GM12878 (cell line): ENCODE measurements around the gene SYNE4. TPM values are rescaled to one million over a fixed set of nuclear protein-coding genes. Genes with fewer than 3 reads are reported as not detected.
A peak's percentile ranks its signal among the peaks of the same experiment; 100 is the strongest.

Experiments
- BCL3 ChIP-seq: IDR thresholded peaks from 2 replicates; pipeline ENCODE4 v1.6.1; 2011; ENCODE audit warnings: borderline replicate concordance, low read depth, mild to moderate bottlenecking, moderate library complexity, low read length; ENCODE audit not compliant: insufficient read depth, poor library complexity, severe bottlenecking
- BCLAF1 ChIP-seq: fragments of 450-650 bp; IDR thresholded peaks from 2 replicates; pipeline ENCODE4 v1.6.1; 2017; ENCODE audit warnings: antibody characterized with exemption, mild to moderate bottlenecking, moderate library complexity
- CUX1 ChIP-seq: IDR thresholded peaks from 2 replicates; pipeline ENCODE4 v1.6.1; 2012; ENCODE audit warnings: improper control_type of control experiment, low read depth, low read length; ENCODE audit not compliant: insufficient replicate concordance
- ELK1 ChIP-seq: IDR thresholded peaks from 2 replicates; pipeline ENCODE4 v1.6.1; 2012; ENCODE audit warnings: low read depth, low read length, improper control_type of control experiment
- HCFC1 ChIP-seq: fragments of 150-350 bp; IDR thresholded peaks from 2 replicates; pipeline ENCODE4 v1.6.1; 2014; ENCODE audit warnings: low read length
- JUND ChIP-seq: IDR thresholded peaks from 2 replicates; pipeline ENCODE4 v1.6.1; 2012; ENCODE audit warnings: low read depth, mild to moderate bottlenecking, low read length, improper control_type of control experiment, moderate library complexity
- NBN ChIP-seq: fragments of 450-650 bp; IDR thresholded peaks from 2 replicates; pipeline ENCODE4 v1.6.1; 2016
- SIN3A ChIP-seq: IDR thresholded peaks from 2 replicates; pipeline ENCODE4 v1.6.1; 2012; ENCODE audit warnings: low read depth, low read length, improper control_type of control experiment
- SPI1 ChIP-seq: IDR thresholded peaks from 2 replicates; pipeline ENCODE4 v1.6.1; 2011; ENCODE audit warnings: low read depth, mild to moderate bottlenecking, low read length, moderate library complexity, borderline replicate concordance; ENCODE audit not compliant: insufficient read depth
- TAF1 ChIP-seq: IDR thresholded peaks from 2 replicates; pipeline ENCODE4 v1.6.1; 2011; ENCODE audit warnings: mild to moderate bottlenecking, low read depth, low read length, borderline replicate concordance
- TCF12 ChIP-seq: IDR thresholded peaks from 2 replicates; pipeline ENCODE4 v1.6.1; 2011; ENCODE audit warnings: low read depth, mild to moderate bottlenecking, low read length
- TCF7 ChIP-seq: IDR thresholded peaks from 2 replicates; pipeline ENCODE4 v1.6.1; 2014; ENCODE audit warnings: antibody characterized with exemption, borderline replicate concordance
- WRNIP1 ChIP-seq: IDR thresholded peaks from 2 replicates; pipeline ENCODE4 v1.6.1; 2011; ENCODE audit warnings: low read depth, low read length, improper control_type of control experiment, borderline replicate concordance
- ZBTB4 ChIP-seq: fragments of 450-650 bp; formaldehyde crosslinking; IDR thresholded peaks from 2 replicates; pipeline ENCODE4 v1.4.0; 2022; ENCODE audit warnings: mild to moderate bottlenecking, moderate library complexity
- ZNF217 ChIP-seq: fragments of 450-650 bp; IDR thresholded peaks from 2 replicates; pipeline ENCODE4 v1.6.1; 2017; ENCODE audit warnings: antibody characterized with exemption, mild to moderate bottlenecking
- ZNF274 ChIP-seq: IDR thresholded peaks from one replicate; pipeline ENCODE4 v1.8.0; 2011; ENCODE audit not compliant: insufficient read length, insufficient read depth
- polyA plus RNA-seq, 11 experiments: library from polyadenylated mRNA; depleted of rRNA in 4 of 11; unstranded in 6 of 11; stranded (reverse) in 5 of 11; fragments of >200 nt; fragmentation: Nextera tagmentation in 4 of 11; fragmentation: Illumina TruSeq in 1 of 11; extraction: Ambion mirVana in 4 of 11; extraction: Trizol in 1 of 11; gene quantifications; 1 replicate in 1 of 11; 2 replicates in 10 of 11; pipeline versions ENCODE4 v1.2.1 to v1.2.3, GENCODE V29; 2011 to 2016; ENCODE audit warnings: inconsistent platforms in 2 of 11, missing spikeins in 2 of 11, low read depth in 1 of 11
- total RNA-seq, 4 experiments: library from RNA; depleted of rRNA in 3 of 4; stranded (reverse); fragments of >200 nt in 3 of 4; fragmentation: Illumina TruSeq in 1 of 4; extraction: Trizol in 1 of 4; gene quantifications; 2 replicates each; pipeline versions ENCODE4 v1.2.1 to v1.2.3, GENCODE V29; 2013 to 2021

The SYNE4 gene
- total and polyA plus RNA-seq, 10 of the 15 experiments (the other 5 are each of a cell fraction or from before 2014, with no cell fraction given) = 0.35 to 1.2 (median 0.71) TPM

GRCh38 chr19:36054119-36054732 is 45.6 kb upstream of the SYNE4 start, which contains the start of gene THAP8 (continued):
- TF ChIP-seq BCLAF1 (no peak), BCL3 (no peak), TAF1 (no peak), CUX1 (no peak), TCF12 (0 out of 2 replicates have a peak, but pooled peaks have one; percentile 41), HCFC1 (peak; percentile 52), SPI1 (no peak), ZNF217 (no peak), ZBTB4 (CRISPR knock-in tag) (peak; percentile 84), WRNIP1 (no peak), NBN (peak; percentile 85; the same call in 1 of the 2 replicates), SIN3A (no peak), TCF7 (no peak), ZNF274 (no peak), JUND (peak; percentile 27; the same call in 1 of the 2 replicates), ELK1 (no peak)
